Activated CD8-positive, alpha-beta T cell treated with anti-CD3 and anti-CD28 coated beads, Interleukin-2, amount 10 ng/mL, durations not matched to agents 7 days and 5 days (primary cell): Measurements from ENCODE around the gene GCH1. TPM values are rescaled to one million over a fixed set of nuclear protein-coding genes. Genes with fewer than 3 reads are reported as not detected.
"Not testable (repeated sequence)": the region's sequence is repeated elsewhere in the genome, so short reads cannot be mapped to it uniquely, and the experiment has no call there.

ENCODE experiments used
- ATAC-seq: fragments of 150-1000 bp; cut with Tn5 transposase; one replicate; pipeline ENCODE4 v1.10.0; 2021; ENCODE audit warnings: moderate library complexity
- CTCF ChIA-PET: fragments of 350-600 bp; sonication (Branson Sonifier 250); formaldehyde crosslinking; loops from one replicate; lab custom pipeline; 2021; ENCODE audit warnings: antibody characterized with exemption; lab: Charles Lee
- POLR2A ChIA-PET: fragments of 350-600 bp; sonication (Branson Sonifier 250); formaldehyde crosslinking; loops from one replicate; lab custom pipeline; 2021; ENCODE audit warnings: antibody characterized with exemption; lab: Charles Lee
- DNase-seq: peaks from one replicate; pipeline ENCODE4 v3.0.0-alpha.2; 2020
- H3K27ac Mint-ChIP-seq: one replicate; pipeline ENCODE4 v1.8.0; 2021; ENCODE audit warnings: mild to moderate bottlenecking, mixed read lengths
- H3K27me3 Mint-ChIP-seq: one replicate; pipeline ENCODE4 v1.8.0; 2021; ENCODE audit warnings: low read depth, mixed read lengths
- H3K36me3 Mint-ChIP-seq: one replicate; pipeline ENCODE4 v1.8.0; 2021; ENCODE audit warnings: low read depth, mixed read lengths
- H3K4me1 Mint-ChIP-seq: one replicate; pipeline ENCODE4 v1.8.0; 2021; ENCODE audit warnings: low read depth, mixed read lengths
- H3K4me3 Mint-ChIP-seq: one replicate; pipeline ENCODE4 v1.8.0; 2021; ENCODE audit warnings: mild to moderate bottlenecking, mixed read lengths
- H3K9me3 Mint-ChIP-seq: one replicate; pipeline ENCODE4 v1.8.0; 2022; ENCODE audit warnings: mixed read lengths; ENCODE audit not compliant: insufficient read depth
- total RNA-seq, 2 experiments: library from RNA; stranded (reverse); gene quantifications; one replicate each; pipeline ENCODE4 v1.2.3, GENCODE V29; 2021

GCH1 gene
- total RNA-seq, 2 experiments from 2014 or later: 51.4 to 52.3 TPM

DNA sequence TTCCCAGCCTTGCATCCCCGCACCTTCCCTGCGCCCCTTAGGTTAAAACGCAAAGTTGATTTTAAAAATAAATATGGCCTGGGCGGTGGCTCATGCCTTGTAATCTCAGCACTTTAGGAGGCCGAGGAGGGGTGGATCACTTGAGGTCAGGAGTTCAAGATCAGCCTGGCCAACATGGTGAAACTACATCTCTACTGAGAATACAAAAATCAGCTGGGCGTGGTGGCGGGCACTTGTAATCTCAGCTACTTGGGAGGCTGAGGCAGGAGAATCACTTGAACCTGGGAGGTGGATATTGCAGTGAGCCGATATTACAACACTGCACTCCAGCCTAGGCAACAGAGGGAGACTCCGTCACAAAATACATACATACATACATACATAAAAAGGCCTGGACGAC is 96.0 kb downstream of the GCH1 start:
- ATAC-seq: no peak
- ChIA-PET POLR2A (interaction anchor here (1.0 kb wide), 1 partner anchor 12 kb away, joined by 3 read pairs; no protein-coding TSS in a partner anchor), CTCF (interaction anchor here (0.6 to 4.8 kb wide), 18 partner anchors 10 to 256 kb away, joined by 3 to 43 read pairs (median 4); partner anchors contain the start of gene SAMD4A)

GRCh38 chr14:54805445-54806322 is 96.9 kb downstream of the GCH1 start:
- ATAC-seq (peak; percentile 92), DNase-seq (peak; percentile 83)
- no peaks in the 10 kb centered on the region for H3K9me3 Mint-ChIP-seq
- ChIA-PET CTCF (interaction anchor here (0.6 to 4.8 kb wide), 20 partner anchors 9 to 347 kb away, joined by 3 to 43 read pairs (median 4); partner anchors contain the start of gene SAMD4A), POLR2A (interaction anchor here (1.0 kb wide), 1 partner anchor 13 kb away, joined by 3 read pairs; no protein-coding TSS in a partner anchor)
- H3K27me3 Mint-ChIP-seq: peaks cover 29% of the 10 kb centered on the region
- no peaks in the 10 kb centered on the region for H3K36me3 Mint-ChIP-seq
- H3K27ac Mint-ChIP-seq: no peak overlapping the region
- peaks cover 5% of the 10 kb centered on the region for H3K4me1 Mint-ChIP-seq
- H3K4me3 Mint-ChIP-seq: no peak overlapping the region

More for the DNA sequence above, 96.0 kb downstream of the GCH1 start:
- no peaks in the 10 kb centered on the region for H3K9me3 Mint-ChIP-seq
- H3K4me3 Mint-ChIP-seq: no peak overlapping the region
- H3K36me3 Mint-ChIP-seq: no peaks in the 10 kb centered on the region
- H3K27me3 Mint-ChIP-seq: peaks cover 27% of the 10 kb centered on the region
- peaks cover 5% of the 10 kb centered on the region for H3K4me1 Mint-ChIP-seq
- DNase-seq: no peak
- H3K27ac Mint-ChIP-seq: no peak overlapping the region

GRCh38 chr14:54805070-54805444 is 97.6 kb downstream of the GCH1 start:
- POLR2A ChIA-PET: no interaction called here
- Mint-ChIP-seq H3K27me3 (peaks cover 33% of the 10 kb centered on the region), H3K4me1 (peaks cover 5% of the 10 kb centered on the region), H3K36me3 (no peaks in the 10 kb centered on the region), H3K4me3 (no peak overlapping the region), H3K9me3 (no peaks in the 10 kb centered on the region), H3K27ac (no peak overlapping the region)
- DNase-seq (no peak), ATAC-seq (no peak)
- CTCF ChIA-PET: interaction anchor here (1.0 to 4.8 kb wide), 10 partner anchors 9 to 348 kb away, joined by 3 to 43 read pairs (median 7); partner anchors contain the start of gene SAMD4A

- peaks cover 38% of the 10 kb centered on the region for H3K27me3 Mint-ChIP-seq
- ATAC-seq (no peak), DNase-seq (no peak)
- no peak overlapping the region for H3K27ac Mint-ChIP-seq
- H3K4me3 Mint-ChIP-seq: no peak overlapping the region
- H3K36me3 Mint-ChIP-seq: no peaks in the 10 kb centered on the region
- ChIA-PET CTCF (interaction anchor here (1.0 to 4.8 kb wide), 10 partner anchors 10 to 240 kb away, joined by 3 to 43 read pairs (median 7); partner anchors contain the start of gene SAMD4A), POLR2A (no interaction called here)
- H3K9me3 Mint-ChIP-seq: no peaks in the 10 kb centered on the region
- peaks cover 5% of the 10 kb centered on the region for H3K4me1 Mint-ChIP-seq
Measured at GRCh38 chr14:54804538-54805041, 98.0 kb downstream of the GCH1 start.

DNA sequence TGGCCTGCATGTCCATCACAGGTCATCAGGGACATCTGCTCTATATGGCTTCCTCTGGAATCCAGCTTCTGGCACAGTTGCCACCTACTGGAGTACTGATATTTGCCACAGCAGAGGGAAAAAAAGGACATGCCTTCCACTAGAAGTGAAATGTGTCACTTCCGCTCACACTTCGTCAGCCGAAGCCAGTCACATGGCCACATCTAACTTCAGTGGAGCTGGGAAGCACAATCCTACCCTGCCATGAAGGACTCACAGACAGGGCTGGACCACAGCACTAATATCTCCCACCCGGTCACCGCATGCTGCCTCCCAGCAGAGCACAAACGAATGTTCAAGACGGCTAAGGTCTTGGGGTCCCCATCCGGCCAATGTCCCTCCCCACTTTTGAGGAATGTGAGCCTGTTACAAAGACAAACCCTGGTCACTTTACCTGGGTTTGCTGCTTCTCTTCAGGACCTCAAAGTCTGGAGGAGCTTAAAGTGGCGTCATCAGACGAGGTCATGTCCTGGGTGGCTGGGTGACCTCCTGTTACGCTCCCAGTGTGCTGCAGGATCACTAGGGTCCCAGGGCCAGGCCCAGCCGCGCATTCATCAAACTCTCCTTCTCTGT is 98.6 kb downstream of the GCH1 start:
- CTCF ChIA-PET: interaction anchor here (0.7 to 4.3 kb wide), 8 partner anchors 10 to 240 kb away, joined by 3 to 33 read pairs (median 6); partner anchors contain the start of gene SAMD4A
- POLR2A ChIA-PET: no interaction called here
- no peak for DNase-seq
- H3K36me3 Mint-ChIP-seq: no peaks in the 10 kb centered on the region
- ATAC-seq: no peak
- H3K4me3 Mint-ChIP-seq: no peak overlapping the region
- H3K27ac Mint-ChIP-seq: no peak overlapping the region
- H3K27me3 Mint-ChIP-seq: peaks cover 39% of the 10 kb centered on the region
- peaks cover 5% of the 10 kb centered on the region for H3K4me1 Mint-ChIP-seq
- H3K9me3 Mint-ChIP-seq: no peaks in the 10 kb centered on the region

DNA sequence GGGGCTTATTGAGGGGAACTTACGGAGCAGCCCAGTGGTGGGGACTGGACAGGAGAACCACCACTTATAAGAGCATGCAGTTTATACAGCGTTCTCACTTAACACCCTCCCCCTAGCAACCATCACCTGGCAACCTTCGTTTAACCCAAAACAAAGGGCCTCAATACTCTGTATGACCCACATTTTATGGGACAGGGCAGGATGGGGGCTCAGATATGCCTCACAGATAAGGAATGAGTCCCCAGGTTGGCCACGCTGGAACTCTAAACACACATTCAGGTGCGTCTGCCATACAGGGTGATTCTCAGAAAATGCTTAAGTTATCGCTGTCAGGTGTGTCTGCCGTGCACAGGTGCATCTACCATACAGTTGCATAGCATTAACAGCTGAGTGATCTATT is 99.2 kb downstream of the GCH1 start:
- no peak for DNase-seq
- Mint-ChIP-seq H3K27me3 (peaks cover 39% of the 10 kb centered on the region), H3K36me3 (no peaks in the 10 kb centered on the region), H3K4me3 (no peak overlapping the region), H3K9me3 (no peaks in the 10 kb centered on the region), H3K27ac (no peak overlapping the region), H3K4me1 (peaks cover 5% of the 10 kb centered on the region)
- CTCF ChIA-PET: interaction anchor here (0.7 to 1.5 kb wide), 5 partner anchors 10 to 239 kb away, joined by 3 to 4 read pairs (median 3); no protein-coding TSS in a partner anchor
- POLR2A ChIA-PET: no interaction called here
- ATAC-seq: no peak

DNA sequence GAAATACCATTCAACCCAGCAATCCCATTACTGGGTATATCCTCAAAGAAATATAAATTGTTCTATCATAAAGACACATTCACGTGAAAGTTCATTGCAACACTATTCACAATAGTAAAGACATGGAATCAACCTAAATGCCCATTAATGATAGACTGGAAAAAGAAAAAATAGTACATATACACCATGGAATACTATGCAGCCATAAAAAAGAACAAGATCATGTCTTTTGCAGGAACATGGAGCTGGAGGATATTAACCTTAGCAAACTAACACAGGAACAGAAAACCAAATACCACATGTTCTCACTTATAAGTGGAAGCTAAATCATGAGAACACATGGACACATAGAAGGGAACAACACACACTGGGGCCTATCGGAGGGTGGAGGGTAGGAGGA is 101.1 kb downstream of the GCH1 start:
- H3K4me1 Mint-ChIP-seq, H3K9me3 Mint-ChIP-seq, H3K27ac Mint-ChIP-seq, POLR2A ChIA-PET, ATAC-seq, H3K4me3 Mint-ChIP-seq, CTCF ChIA-PET, DNase-seq, H3K36me3 Mint-ChIP-seq: not testable (repeated sequence)
- peaks cover 43% of the 10 kb centered on the region for H3K27me3 Mint-ChIP-seq

- ChIA-PET POLR2A (interaction anchor here (0.7 kb wide), 1 partner anchor 180 kb away, joined by 3 read pairs; no protein-coding TSS in a partner anchor), CTCF (interaction anchor here (1.4 kb wide), 1 partner anchor 234 kb away, joined by 3 read pairs; no protein-coding TSS in a partner anchor)
- ATAC-seq: no peak
- Mint-ChIP-seq H3K4me3 (no peak overlapping the region), H3K27ac (no peak overlapping the region), H3K9me3 (peaks cover 5% of the 10 kb centered on the region), H3K4me1 (no peaks in the 10 kb centered on the region), H3K36me3 (peaks cover 3% of the 10 kb centered on the region), H3K27me3 (peaks cover 33% of the 10 kb centered on the region)
- DNase-seq: no peak
Measured at GRCh38 chr14:54798465-54799124, 104.0 kb downstream of the GCH1 start.

DNA sequence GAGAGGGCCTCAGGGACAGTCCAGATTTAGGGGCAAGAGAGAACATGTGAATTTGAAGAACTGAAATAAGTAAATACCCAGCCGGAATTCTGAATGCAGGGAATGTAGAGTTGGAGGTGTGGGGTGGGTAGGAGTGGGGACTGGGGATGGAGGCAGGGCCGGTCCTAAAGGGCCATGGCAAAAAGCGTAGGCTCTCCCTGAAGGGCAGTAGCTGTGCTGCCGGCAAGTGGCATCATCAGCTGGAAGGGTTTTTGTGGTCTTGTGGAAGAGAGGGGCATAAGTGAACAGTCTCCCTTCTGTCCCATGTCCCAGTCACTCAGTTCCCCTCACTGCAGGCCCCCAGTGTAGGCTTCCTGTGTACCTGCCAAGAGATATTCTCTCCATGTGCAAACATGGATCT is 104.6 kb downstream of the GCH1 start:
- Mint-ChIP-seq H3K4me3 (no peak overlapping the region), H3K4me1 (no peaks in the 10 kb centered on the region), H3K9me3 (peaks cover 5% of the 10 kb centered on the region), H3K27me3 (peaks cover 33% of the 10 kb centered on the region), H3K36me3 (peaks cover 3% of the 10 kb centered on the region), H3K27ac (no peak overlapping the region)
- ChIA-PET POLR2A (no interaction called here), CTCF (no interaction called here)
- DNase-seq (no peak), ATAC-seq (no peak)

DNA sequence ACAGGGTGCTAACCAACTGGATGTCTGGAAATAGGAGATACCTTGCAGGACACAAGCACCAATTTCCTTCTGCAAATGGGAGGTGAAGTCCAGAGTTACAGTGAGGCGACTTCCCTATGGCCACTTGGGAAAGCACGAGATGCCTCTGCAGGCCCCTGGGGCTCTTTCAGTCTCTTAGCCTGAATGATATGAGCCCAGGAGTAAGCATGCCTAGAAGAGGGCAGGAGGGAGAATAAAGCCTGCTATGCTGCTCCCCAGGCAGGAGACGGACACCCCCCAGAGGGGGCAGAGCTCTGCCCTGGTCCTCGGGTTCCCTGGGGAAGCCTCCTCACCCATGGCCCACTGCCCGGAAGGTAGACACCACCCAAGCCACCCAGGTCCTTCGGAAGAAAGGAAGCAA is 105.1 kb downstream of the GCH1 start:
- ATAC-seq (no peak), DNase-seq (no peak)
- H3K27ac Mint-ChIP-seq: no peak overlapping the region
- POLR2A ChIA-PET: no interaction called here
- no peaks in the 10 kb centered on the region for H3K4me1 Mint-ChIP-seq
- CTCF ChIA-PET: no interaction called here
- H3K4me3 Mint-ChIP-seq: no peak overlapping the region
- H3K9me3 Mint-ChIP-seq: peaks cover 5% of the 10 kb centered on the region
- peaks cover 3% of the 10 kb centered on the region for H3K36me3 Mint-ChIP-seq
- H3K27me3 Mint-ChIP-seq: peaks cover 33% of the 10 kb centered on the region

GRCh38 chr14:54796961-54797360 is 105.7 kb downstream of the GCH1 start:
- no peak for ATAC-seq
- CTCF ChIA-PET: interaction anchor here (1.2 to 1.3 kb wide), 2 partner anchors 9 to 21 kb away, joined by 3 to 4 read pairs; no protein-coding TSS in a partner anchor
- peaks cover 27% of the 10 kb centered on the region for H3K27me3 Mint-ChIP-seq

More at GRCh38 chr14:54796961-54797360, 105.7 kb downstream of the GCH1 start:
- H3K9me3 Mint-ChIP-seq: peaks cover 5% of the 10 kb centered on the region
- no peak overlapping the region for H3K27ac Mint-ChIP-seq
- no peak overlapping the region for H3K4me3 Mint-ChIP-seq
- H3K4me1 Mint-ChIP-seq: no peaks in the 10 kb centered on the region
- POLR2A ChIA-PET: no interaction called here
- peaks cover 3% of the 10 kb centered on the region for H3K36me3 Mint-ChIP-seq
- no peak for DNase-seq
